A673 (cell line): ENCODE results near the gene DNAJA4. TPM values are rescaled to one million over a fixed set of nuclear protein-coding genes. Genes with fewer than 3 reads are reported as not detected.

Source experiments
- BruUV-seq: library from RNA; stranded (reverse); fragments of 400-500 nt; replicated peaks from 2 replicates; lab custom pipeline; 2021; lab: Mats Ljungman, UMichigan
- CTCF ChIA-PET: fragments of 300-600 bp; sonication (Branson Sonifier 250); formaldehyde crosslinking; loops from one replicate; lab custom pipeline; 2022; ENCODE audit warnings: antibody characterized with exemption; lab: Charles Lee
- POLR2A ChIA-PET: fragments of 300-600 bp; sonication (Branson Sonifier 250); formaldehyde crosslinking; loops from one replicate; lab custom pipeline; 2022; ENCODE audit warnings: antibody characterized with exemption; ENCODE audit not compliant: low non-redundant PET; lab: Charles Lee
- DNase-seq: peaks from one replicate; pipeline ENCODE4 v3.0.0-alpha.2; 2015; ENCODE audit warnings: low spot score
- H3K27ac ChIP-seq: fragments of 200-600 bp; sonication (generic); 2 replicates; pipeline ENCODE4 v1.5.1; 2016; ENCODE audit warnings: mixed run types, low read depth, mild to moderate bottlenecking, mixed read lengths, antibody characterized with exemption, low read length; ENCODE audit not compliant: poor library complexity, severe bottlenecking
- H3K27me3 ChIP-seq: fragments of 200-600 bp; sonication (generic); replicated peaks from 2 replicates; pipeline ENCODE4 v1.6.1; 2017; ENCODE audit warnings: mixed run types, low read depth, mild to moderate bottlenecking, mixed read lengths, antibody characterized with exemption, low read length; ENCODE audit not compliant: insufficient read depth, poor library complexity
- H3K36me3 ChIP-seq: fragments of 200-600 bp; sonication (generic); 2 replicates; pipeline ENCODE4 v1.6.1; 2016; ENCODE audit warnings: mixed run types, mild to moderate bottlenecking, mixed read lengths, antibody characterized with exemption, low read length; ENCODE audit not compliant: insufficient read depth, poor library complexity, severe bottlenecking
- H3K4me1 ChIP-seq: fragments of 200-600 bp; sonication (generic); 2 replicates; pipeline ENCODE4 v1.6.1; 2017; ENCODE audit warnings: mixed run types, mild to moderate bottlenecking, mixed read lengths, antibody characterized with exemption, low read length; ENCODE audit not compliant: insufficient read depth, poor library complexity, severe bottlenecking
- H3K4me3 ChIP-seq: fragments of 200-600 bp; sonication (generic); 2 replicates; pipeline ENCODE4 v1.5.1; 2016; ENCODE audit warnings: low read depth, mixed run types, mild to moderate bottlenecking, mixed read lengths, low read length; ENCODE audit not compliant: poor library complexity, severe bottlenecking
- H3K9me3 ChIP-seq: fragments of 200-600 bp; sonication (generic); 2 replicates; pipeline ENCODE4 v1.6.1; 2016; ENCODE audit warnings: mixed run types, low read depth, mild to moderate bottlenecking, mixed read lengths, antibody characterized with exemption, low read length; ENCODE audit not compliant: poor library complexity, severe bottlenecking
- CTCF ChIP-seq: fragments of 300-800, 200-600 bp; sonication (generic); conservative IDR thresholded peaks from 2 replicates; pipeline ENCODE4 v1.5.1; 2017; ENCODE audit warnings: low read depth, mild to moderate bottlenecking, antibody characterized with exemption, low read length, moderate library complexity, mixed read lengths
- EZH2 ChIP-seq: fragments of 200-600 bp; sonication (generic); IDR thresholded peaks from 2 replicates; pipeline ENCODE4 v1.6.1; 2017; ENCODE audit warnings: borderline replicate concordance, low read depth, mild to moderate bottlenecking, mixed read lengths, antibody characterized with exemption, low read length; ENCODE audit not compliant: poor library complexity, severe bottlenecking
- intact Hi-C: fragments of 100-400 bp; cut with micrococcal nuclease; formaldehyde crosslinking; loops from one replicate; pipeline ENCODE4 v1.10.0; 2022; ENCODE audit not compliant: unreplicated experiment
- total RNA-seq: library from RNA; stranded (reverse); gene quantifications from 2 replicates; pipeline ENCODE4 v1.2.3, GENCODE V29; 2021

Gene DNAJA4
- total RNA-seq, 1 experiment from 2014 or later = 15.7 TPM

DNA sequence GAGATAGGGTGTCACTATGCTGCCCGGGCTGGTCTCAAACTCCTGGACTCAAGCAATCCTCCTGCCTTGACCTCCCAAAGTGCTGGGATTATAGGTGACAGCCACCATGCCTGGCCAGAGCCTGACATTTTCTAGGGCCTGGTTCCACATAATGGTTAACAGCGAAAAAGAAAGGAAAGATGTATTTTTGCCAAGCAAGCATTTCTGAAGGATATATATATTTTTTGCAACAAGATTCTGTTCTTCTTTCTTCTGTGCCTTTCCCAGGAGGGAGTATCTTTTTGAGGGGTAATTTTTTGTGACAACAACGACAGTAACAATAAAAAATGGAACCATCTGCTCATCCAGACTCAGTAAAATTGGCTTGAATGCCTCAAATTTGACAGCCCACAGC lies 8.3 kb upstream of the DNAJA4 start:
- intact Hi-C loops = no loop called here
- Histone ChIP-seq H3K4me1 (no peaks in the 10 kb centered on the region), H3K27ac (no peak overlapping the region), H3K27me3 (no peaks in the 10 kb centered on the region), H3K4me3 (no peak overlapping the region), H3K9me3 (no peaks in the 10 kb centered on the region), H3K36me3 (no peaks in the 10 kb centered on the region)
- no peak for DNase-seq
- ChIA-PET CTCF (no interaction called here), POLR2A (no interaction called here)
- BruUV-seq = no TSS peak
- TF ChIP-seq EZH2 (no peak), CTCF (no peak)

DNA sequence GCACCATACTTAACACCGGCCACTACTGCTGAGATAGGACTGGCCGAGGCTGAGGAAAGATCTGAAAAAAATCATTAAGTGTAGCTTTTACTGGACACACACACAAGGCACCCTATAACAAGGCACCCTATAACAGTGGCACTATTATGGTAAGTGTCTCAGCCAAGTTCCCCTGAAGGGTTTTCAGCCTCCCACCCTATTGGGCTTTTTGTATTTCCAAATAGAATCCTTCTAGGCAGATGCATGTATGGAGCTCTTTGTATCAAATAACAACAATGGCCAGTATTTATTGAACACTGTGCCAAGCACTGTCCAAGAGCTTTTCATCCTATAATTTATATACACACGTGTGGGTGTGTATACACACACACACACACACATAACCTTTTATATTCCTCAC lies 6.7 kb upstream of the DNAJA4 start:
- Histone ChIP-seq H3K36me3 (no peaks in the 10 kb centered on the region), H3K9me3 (no peaks in the 10 kb centered on the region), H3K4me3 (no peak overlapping the region), H3K27me3 (no peaks in the 10 kb centered on the region), H3K27ac (no peak overlapping the region), H3K4me1 (no peaks in the 10 kb centered on the region)
- no peak for DNase-seq
- intact Hi-C loops = no loop called here
- TF ChIP-seq CTCF (no peak), EZH2 (no peak)
- ChIA-PET POLR2A (no interaction called here), CTCF (no interaction called here)
- no TSS peak for BruUV-seq

DNA sequence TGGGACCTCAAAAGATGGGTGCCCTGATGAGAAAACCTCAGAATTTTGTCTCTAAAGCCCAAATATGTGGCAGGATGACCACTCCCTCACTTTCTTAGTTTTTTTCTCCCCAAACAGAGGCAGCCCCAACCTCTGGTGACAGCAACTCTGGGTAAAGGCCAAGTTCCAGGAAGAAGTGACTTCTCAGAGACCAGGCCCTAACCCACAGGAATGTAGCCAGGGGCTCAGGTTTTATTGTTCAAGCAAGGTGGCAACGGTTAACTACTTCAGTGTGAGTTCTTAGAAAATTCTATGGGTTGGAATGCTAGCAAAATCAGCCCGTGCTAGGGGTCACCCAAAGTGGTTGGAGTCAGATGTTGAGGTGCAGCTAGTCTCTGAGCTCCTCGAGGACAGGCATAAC lies 5.1 kb upstream of the DNAJA4 start:
- CTCF ChIA-PET = no interaction called here
- Histone ChIP-seq H3K27ac (no peak overlapping the region), H3K27me3 (no peaks in the 10 kb centered on the region), H3K36me3 (no peaks in the 10 kb centered on the region), H3K4me3 (no peak overlapping the region), H3K9me3 (no peaks in the 10 kb centered on the region), H3K4me1 (no peaks in the 10 kb centered on the region)
- no TSS peak for BruUV-seq
- POLR2A ChIA-PET = no interaction called here
- intact Hi-C loops = no loop called here
- DNase-seq = no peak
- TF ChIP-seq EZH2 (no peak), CTCF (no peak)
